ENCODE results near the gene TRIP6.
"Not testable (repeated sequence)": the region's sequence is repeated elsewhere in the genome, so short reads cannot be mapped to it uniquely, and the experiment has no call there.

TRIP6 gene

GRCh38 chr7:100919779-100920437 is 52.7 kb downstream of the TRIP6 start:
- DNase-seq: not testable (repeated sequence)

- no peak for DNase-seq
These were observed 53.9 kb downstream of the TRIP6 start for GRCh38 chr7:100921039-100921438.
